Measurements from ENCODE around the gene CMPK2. TPM values are rescaled to one million over a fixed set of nuclear protein-coding genes. Genes with fewer than 3 reads are reported as not detected.
A peak's percentile ranks its signal among the peaks of the same experiment; 100 is the strongest.

The CMPK2 gene
- total RNA-seq, 1 donor from 2014 or later: 1.9 TPM

- TF ChIP-seq, protein P1, sequence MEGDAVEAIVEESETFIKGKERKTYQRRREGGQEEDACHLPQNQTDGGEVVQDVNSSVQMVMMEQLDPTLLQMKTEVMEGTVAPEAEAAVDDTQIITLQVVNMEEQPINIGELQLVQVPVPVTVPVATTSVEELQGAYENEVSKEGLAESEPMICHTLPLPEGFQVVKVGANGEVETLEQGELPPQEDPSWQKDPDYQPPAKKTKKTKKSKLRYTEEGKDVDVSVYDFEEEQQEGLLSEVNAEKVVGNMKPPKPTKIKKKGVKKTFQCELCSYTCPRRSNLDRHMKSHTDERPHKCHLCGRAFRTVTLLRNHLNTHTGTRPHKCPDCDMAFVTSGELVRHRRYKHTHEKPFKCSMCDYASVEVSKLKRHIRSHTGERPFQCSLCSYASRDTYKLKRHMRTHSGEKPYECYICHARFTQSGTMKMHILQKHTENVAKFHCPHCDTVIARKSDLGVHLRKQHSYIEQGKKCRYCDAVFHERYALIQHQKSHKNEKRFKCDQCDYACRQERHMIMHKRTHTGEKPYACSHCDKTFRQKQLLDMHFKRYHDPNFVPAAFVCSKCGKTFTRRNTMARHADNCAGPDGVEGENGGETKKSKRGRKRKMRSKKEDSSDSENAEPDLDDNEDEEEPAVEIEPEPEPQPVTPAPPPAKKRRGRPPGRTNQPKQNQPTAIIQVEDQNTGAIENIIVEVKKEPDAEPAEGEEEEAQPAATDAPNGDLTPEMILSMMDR (IDR thresholded peaks at IDR 0.05): no peak
- no peak for DNase-seq
- CTCF ChIA-PET: no interaction called here
- Mint-ChIP-seq H3K4me3 (no peak overlapping the region), H3K27me3 (peaks cover 2% of the 10 kb centered on the region), H3K4me1 (peaks cover 3% of the 10 kb centered on the region), H3K27ac (no peak overlapping the region), H3K36me3 (ENCODE audit: low read depth) (no peaks in the 10 kb centered on the region), H3K9me3 (peaks cover 14% of the 10 kb centered on the region)
- ATAC-seq (ENCODE audit: low read depth): peak; percentile 64
- POLR2A ChIA-PET: no interaction called here
- intact Hi-C loops (cut with micrococcal nuclease): no loop called here
Observed at GRCh38 chr2:6826081-6826913, 39.4 kb downstream of the CMPK2 start.

DNA sequence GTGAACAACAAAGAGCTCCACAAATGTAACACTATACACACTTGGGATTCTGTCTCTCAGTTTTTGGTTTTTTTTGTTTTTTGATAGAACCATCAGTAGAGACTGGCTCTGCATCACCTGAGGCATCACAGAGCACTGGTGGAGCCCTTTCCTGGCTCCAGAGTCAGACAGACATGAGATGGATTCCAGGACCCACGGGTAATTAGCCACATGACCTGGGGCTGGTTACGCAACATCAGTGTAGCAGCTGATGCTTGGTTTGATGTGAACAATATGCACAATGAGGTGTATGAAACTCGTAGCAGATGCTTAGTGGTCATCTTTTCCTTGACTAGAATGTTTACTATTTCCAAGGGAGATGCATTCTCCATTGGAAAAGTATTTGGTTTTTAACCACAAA, 40.7 kb downstream of the CMPK2 start:
- DNase-seq (no peak), ATAC-seq (ENCODE audit: low read depth) (no peak)
- ChIA-PET CTCF (no interaction called here), POLR2A (no interaction called here)
- H3K9me3 Mint-ChIP-seq: peaks cover 2% of the 10 kb centered on the region
- TF ChIP-seq, protein P1 (IDR thresholded peaks at IDR 0.05): no peak
- H3K4me3 Mint-ChIP-seq: no peak overlapping the region
- intact Hi-C loops (cut with micrococcal nuclease): no loop called here
- no peaks in the 10 kb centered on the region for H3K36me3 Mint-ChIP-seq (ENCODE audit: low read depth)
- H3K27ac Mint-ChIP-seq: no peak overlapping the region
- H3K4me1 Mint-ChIP-seq: peaks cover 3% of the 10 kb centered on the region
- peaks cover 10% of the 10 kb centered on the region for H3K27me3 Mint-ChIP-seq

GRCh38 chr2:6823111-6823510, 42.6 kb downstream of the CMPK2 start:
- ATAC-seq (ENCODE audit: low read depth): no peak
- DNase-seq: no peak
- H3K4me1 Mint-ChIP-seq: peaks cover 3% of the 10 kb centered on the region
- ChIA-PET POLR2A (no interaction called here), CTCF (no interaction called here)
- intact Hi-C loops (cut with micrococcal nuclease): no loop called here
- TF ChIP-seq, protein P1 (IDR thresholded peaks at IDR 0.05): no peak
- H3K27me3 Mint-ChIP-seq: peaks cover 10% of the 10 kb centered on the region
- no peak overlapping the region for H3K4me3 Mint-ChIP-seq
- H3K27ac Mint-ChIP-seq: no peak overlapping the region
- H3K36me3 Mint-ChIP-seq (ENCODE audit: low read depth): no peaks in the 10 kb centered on the region
- no peaks in the 10 kb centered on the region for H3K9me3 Mint-ChIP-seq

DNA sequence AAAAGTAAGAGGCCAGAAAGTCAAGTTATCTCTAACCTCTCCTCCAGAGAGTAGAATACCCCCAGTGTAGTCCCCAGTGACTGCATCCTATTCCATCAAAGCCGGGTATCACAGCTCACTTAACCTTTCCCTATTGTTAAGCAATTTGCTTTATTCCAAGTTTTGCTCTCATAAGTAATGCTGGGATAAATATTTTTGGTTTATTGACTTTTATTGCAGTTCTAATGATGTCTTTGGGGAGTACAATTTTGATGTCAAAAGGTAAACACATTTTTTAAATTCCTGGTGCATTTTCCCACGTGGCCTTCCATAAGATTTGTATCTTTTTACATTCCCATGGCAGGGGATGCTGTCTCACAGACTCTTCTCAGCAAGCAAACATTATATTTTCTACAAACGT, 43.3 kb downstream of the CMPK2 start:
- Mint-ChIP-seq H3K9me3 (no peaks in the 10 kb centered on the region), H3K36me3 (ENCODE audit: low read depth) (no peaks in the 10 kb centered on the region), H3K4me1 (peaks cover 3% of the 10 kb centered on the region), H3K4me3 (no peak overlapping the region), H3K27me3 (peaks cover 10% of the 10 kb centered on the region), H3K27ac (no peak overlapping the region)
- ATAC-seq (ENCODE audit: low read depth) (no peak), DNase-seq (no peak)
- intact Hi-C loops (cut with micrococcal nuclease): no loop called here
- TF ChIP-seq, protein P1 (IDR thresholded peaks at IDR 0.05): no peak
- CTCF ChIA-PET: no interaction called here
- POLR2A ChIA-PET: no interaction called here

- POLR2A ChIA-PET: no interaction called here
- intact Hi-C loops (cut with micrococcal nuclease): no loop called here
- TF ChIP-seq, protein P1 (IDR thresholded peaks at IDR 0.05): no peak
- H3K36me3 Mint-ChIP-seq (ENCODE audit: low read depth): no peaks in the 10 kb centered on the region
- H3K4me3 Mint-ChIP-seq: no peak overlapping the region
- no peak for ATAC-seq (ENCODE audit: low read depth)
- H3K27ac Mint-ChIP-seq: no peak overlapping the region
- no peaks in the 10 kb centered on the region for H3K9me3 Mint-ChIP-seq
- no peaks in the 10 kb centered on the region for H3K4me1 Mint-ChIP-seq
- DNase-seq: no peak
- peaks cover 10% of the 10 kb centered on the region for H3K27me3 Mint-ChIP-seq
- CTCF ChIA-PET: no interaction called here
Observed at GRCh38 chr2:6820903-6821584, 44.7 kb downstream of the CMPK2 start.

All from activated B cell treated with CpG ODN at 0.5 μM for 24 hours (primary cell).